ENCODE results near the gene CDKN2B.

DNA sequence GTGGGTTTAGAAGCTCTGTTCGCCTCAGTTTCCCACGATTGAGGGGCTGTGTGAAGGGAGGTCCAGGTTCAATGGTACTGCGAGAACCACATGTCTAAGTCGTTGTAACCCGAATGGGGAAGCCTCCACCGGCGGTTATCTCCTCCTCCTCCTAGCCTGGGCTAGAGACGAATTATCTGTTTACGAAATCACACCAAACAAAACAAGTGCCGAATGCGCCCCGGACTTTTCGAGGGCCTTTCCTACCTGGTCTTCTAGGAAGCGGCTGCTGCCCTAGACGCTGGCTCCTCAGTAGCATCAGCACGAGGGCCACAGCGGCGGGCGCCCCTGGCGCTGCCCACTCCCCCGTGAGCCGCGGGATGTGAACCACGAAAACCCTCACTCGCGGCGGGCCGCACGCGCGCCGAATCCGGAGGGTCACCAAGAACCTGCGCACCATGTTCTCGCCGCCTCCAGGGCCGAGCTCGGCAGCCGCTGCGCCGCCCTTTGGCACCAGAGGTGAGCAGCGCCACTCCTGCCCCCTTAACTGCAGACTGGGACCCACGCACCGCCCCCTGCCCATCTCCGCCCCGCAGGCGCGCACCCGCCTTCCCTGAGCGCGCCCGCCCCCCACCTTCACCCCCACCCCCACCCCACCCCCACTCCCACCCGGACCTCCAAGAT lies 15.1 kb downstream of the CDKN2B start, which contains the start of gene CDKN2A:
- TF ChIP-seq, protein P1, sequence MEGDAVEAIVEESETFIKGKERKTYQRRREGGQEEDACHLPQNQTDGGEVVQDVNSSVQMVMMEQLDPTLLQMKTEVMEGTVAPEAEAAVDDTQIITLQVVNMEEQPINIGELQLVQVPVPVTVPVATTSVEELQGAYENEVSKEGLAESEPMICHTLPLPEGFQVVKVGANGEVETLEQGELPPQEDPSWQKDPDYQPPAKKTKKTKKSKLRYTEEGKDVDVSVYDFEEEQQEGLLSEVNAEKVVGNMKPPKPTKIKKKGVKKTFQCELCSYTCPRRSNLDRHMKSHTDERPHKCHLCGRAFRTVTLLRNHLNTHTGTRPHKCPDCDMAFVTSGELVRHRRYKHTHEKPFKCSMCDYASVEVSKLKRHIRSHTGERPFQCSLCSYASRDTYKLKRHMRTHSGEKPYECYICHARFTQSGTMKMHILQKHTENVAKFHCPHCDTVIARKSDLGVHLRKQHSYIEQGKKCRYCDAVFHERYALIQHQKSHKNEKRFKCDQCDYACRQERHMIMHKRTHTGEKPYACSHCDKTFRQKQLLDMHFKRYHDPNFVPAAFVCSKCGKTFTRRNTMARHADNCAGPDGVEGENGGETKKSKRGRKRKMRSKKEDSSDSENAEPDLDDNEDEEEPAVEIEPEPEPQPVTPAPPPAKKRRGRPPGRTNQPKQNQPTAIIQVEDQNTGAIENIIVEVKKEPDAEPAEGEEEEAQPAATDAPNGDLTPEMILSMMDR (IDR thresholded peaks at IDR 0.05; ENCODE audit: low read length): no peak
- TF ChIP-seq EZH2 (optimal IDR thresholded peaks at IDR 0.05; ENCODE audit: low read depth, low read length): no peak

Measured in MM.1S (cell line).